ENCODE results near the gene TPCN2.

The TPCN2 gene

DNA sequence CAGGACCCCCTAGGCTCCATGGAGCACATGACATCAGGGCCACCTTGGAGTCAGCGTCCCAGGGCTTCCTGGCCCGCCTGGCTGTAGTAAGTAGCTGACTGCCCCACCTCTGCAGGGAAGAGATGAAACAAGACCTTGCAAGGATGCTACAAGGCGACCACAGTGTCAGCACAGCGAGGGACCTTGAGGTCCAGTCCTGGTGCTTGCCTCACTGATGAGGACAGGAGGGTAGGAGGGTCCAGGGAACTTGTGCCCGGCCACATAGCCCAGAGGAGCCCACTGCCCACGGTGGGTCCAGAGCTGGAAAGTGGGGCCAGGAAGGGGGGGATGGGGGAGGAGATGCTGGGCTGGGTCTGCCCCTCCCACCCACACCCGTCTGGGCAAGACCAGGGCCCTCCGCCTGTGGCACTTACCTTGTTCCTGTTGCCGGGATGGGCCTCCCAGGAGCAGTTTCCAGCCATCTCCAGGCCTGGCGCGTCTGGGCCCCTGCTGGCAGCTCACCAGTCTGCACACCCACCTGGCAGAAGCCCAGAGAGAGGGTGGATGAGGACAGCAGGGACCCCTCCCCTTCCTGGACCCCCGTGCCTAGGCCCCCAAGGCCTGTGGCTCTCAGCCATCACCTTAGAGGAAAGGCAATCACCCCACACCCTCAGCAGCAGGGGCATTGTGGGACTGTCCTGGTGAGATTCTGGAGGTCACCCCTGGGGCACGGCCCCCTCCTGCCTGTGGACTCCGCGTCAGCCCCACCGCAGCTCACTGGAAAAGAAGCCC, 39.1 kb upstream of the TPCN2 start:
- no peak overlapping the region for H2AFZ ChIP-seq (ENCODE audit: low read depth, low read length)
- H4K8ac ChIP-seq (ENCODE audit: low read length), result peak overlapping the region; percentile 10
- peak overlapping the region; percentile 68 for H2BK15ac ChIP-seq (ENCODE audit: low read depth, poor library complexity, severe bottlenecking)
- H3K9ac ChIP-seq (ENCODE audit: low read length), result peak overlapping the region; percentile 90
- H3K18ac ChIP-seq (ENCODE audit: low read depth in 1 of 2, low read length in 2 of 2), result peak overlapping the region; percentile 82 to 92
- H2BK12ac ChIP-seq (ENCODE audit: low read length in 2 of 2), result peak overlapping the region; percentile 79 to 89
- peaks cover 5% of the 10 kb centered on the region for H3K79me1 ChIP-seq (replicated peaks; ENCODE audit: low read length, poor library complexity, severe bottlenecking)
- peaks cover 16 to 32% of the 10 kb centered on the region in 2 experiments for H3K36me3 ChIP-seq (ENCODE audit: control insufficient read depth in 1 of 2, insufficient read depth in 2 of 2, low read depth in 1 of 2, low read length in 2 of 2)
- no peak overlapping the region for H3K4me2 ChIP-seq (ENCODE audit: low read length, poor library complexity, severe bottlenecking)
- peak overlapping the region; percentile 59 for H2BK120ac ChIP-seq (ENCODE audit: low read depth, low read length)
- peak; percentile 10 for DNase-seq
- no peaks in the 10 kb centered on the region for H3K9me3 ChIP-seq (ENCODE audit: control insufficient read depth, low read length)
- H3K23ac ChIP-seq (ENCODE audit: low read length in 2 of 2), result no peak overlapping the region
- H3K4me1 ChIP-seq (ENCODE audit: control insufficient read depth, insufficient read depth, low read depth, low read length), result peaks cover 68% of the 10 kb centered on the region
- whole genome bisulfite sequencing, result 88% methylated on average over 14 of the region's 16 CpGs
- H3K14ac ChIP-seq (ENCODE audit: low read length in 2 of 2), result peak overlapping the region in 1 of 2 experiments; percentile 46
- no peaks in the 10 kb centered on the region for H3K27me3 ChIP-seq (ENCODE audit: control insufficient read depth in 1 of 2, insufficient read depth in 1 of 2, low read length in 2 of 2)
- peak overlapping the region; percentile 72 to 97 for H3K4ac ChIP-seq (ENCODE audit: low read depth in 1 of 2, low read length in 2 of 2)
- no peak overlapping the region for H3K27ac ChIP-seq (ENCODE audit: low read length, poor library complexity, severe bottlenecking)
- no peak overlapping the region for H2BK5ac ChIP-seq (ENCODE audit: low read depth, low read length, poor library complexity, severe bottlenecking)
- H4K91ac ChIP-seq (ENCODE audit: low read length), result peak overlapping the region; percentile 45
- H2AK5ac ChIP-seq (ENCODE audit: low read length, severe bottlenecking), result peak overlapping the region; percentile 49
- H3K4me3 ChIP-seq (ENCODE audit: insufficient read depth in 1 of 2, low read depth in 1 of 2, low read length in 2 of 2), result peak overlapping the region in 1 of 2 experiments; percentile 95

DNA sequence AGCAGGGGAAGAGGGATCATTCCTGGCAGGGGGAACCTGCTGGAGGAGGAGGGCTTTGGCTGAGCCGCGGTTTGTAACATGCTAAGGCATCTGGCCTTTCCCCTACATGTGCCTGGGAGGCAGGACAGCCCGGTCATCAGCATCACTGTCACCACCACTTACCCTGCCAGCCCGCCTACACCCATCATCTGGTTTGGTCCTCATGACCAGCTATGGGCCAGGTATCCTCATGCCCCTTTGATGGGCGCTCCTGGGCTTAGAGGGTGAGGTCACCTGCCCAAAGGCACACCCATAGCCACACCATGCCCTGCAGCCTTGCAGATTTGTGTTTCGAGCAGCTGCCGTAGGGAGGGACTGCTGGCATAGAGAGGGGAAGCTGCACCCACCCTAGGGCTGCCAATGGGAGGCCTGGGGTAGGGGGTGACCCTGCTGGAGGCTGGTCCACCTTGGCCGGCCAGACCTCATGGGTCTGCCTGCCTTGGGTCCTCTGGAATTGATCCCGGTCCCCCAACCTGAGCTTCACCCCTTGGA, 38.3 kb upstream of the TPCN2 start:
- peak; percentile 19 for DNase-seq
- WGBS, result 88% methylated on average over 8 of the region's 9 CpGs
- peak overlapping the region in 1 of 2 experiments; percentile 95 for H3K4me3 ChIP-seq (ENCODE audit: insufficient read depth in 1 of 2, low read depth in 1 of 2, low read length in 2 of 2)
- peak overlapping the region; percentile 33 for H2AK5ac ChIP-seq (ENCODE audit: low read length, severe bottlenecking)
- peak overlapping the region; percentile 90 for H3K9ac ChIP-seq (ENCODE audit: low read length)
- no peaks in the 10 kb centered on the region for H3K9me3 ChIP-seq (ENCODE audit: control insufficient read depth, low read length)
- peak overlapping the region; percentile 69 to 79 for H2BK12ac ChIP-seq (ENCODE audit: low read length in 2 of 2)
- peak overlapping the region; percentile 82 for H4K8ac ChIP-seq (ENCODE audit: low read length)
- peak overlapping the region; percentile 92 for H2BK15ac ChIP-seq (ENCODE audit: low read depth, poor library complexity, severe bottlenecking)
- peaks cover 72% of the 10 kb centered on the region for H3K4me1 ChIP-seq (ENCODE audit: control insufficient read depth, insufficient read depth, low read depth, low read length)
- peaks cover 5% of the 10 kb centered on the region for H3K79me1 ChIP-seq (replicated peaks; ENCODE audit: low read length, poor library complexity, severe bottlenecking)
- H3K27me3 ChIP-seq (ENCODE audit: control insufficient read depth in 1 of 2, insufficient read depth in 1 of 2, low read length in 2 of 2), result no peaks in the 10 kb centered on the region
- H2BK120ac ChIP-seq (ENCODE audit: low read depth, low read length), result peak overlapping the region; percentile 91
- H4K91ac ChIP-seq (ENCODE audit: low read length), result peak overlapping the region; percentile 96
- H3K27ac ChIP-seq (ENCODE audit: low read length, poor library complexity, severe bottlenecking), result no peak overlapping the region
- peak overlapping the region in 1 of 2 experiments; percentile 1 for H3K14ac ChIP-seq (ENCODE audit: low read length in 2 of 2)
- no peak overlapping the region for H2BK5ac ChIP-seq (ENCODE audit: low read depth, low read length, poor library complexity, severe bottlenecking)
- peak overlapping the region in 1 of 2 experiments; percentile 20 for H3K23ac ChIP-seq (ENCODE audit: low read length in 2 of 2)
- no peak overlapping the region for H2AFZ ChIP-seq (ENCODE audit: low read depth, low read length)
- peak overlapping the region; percentile 41 to 82 for H3K18ac ChIP-seq (ENCODE audit: low read depth in 1 of 2, low read length in 2 of 2)
- peak overlapping the region; percentile 12 to 97 for H3K4ac ChIP-seq (ENCODE audit: low read depth in 1 of 2, low read length in 2 of 2)
- H3K4me2 ChIP-seq (ENCODE audit: low read length, poor library complexity, severe bottlenecking), result peak overlapping the region; percentile 43
- H3K36me3 ChIP-seq (ENCODE audit: control insufficient read depth in 1 of 2, insufficient read depth in 2 of 2, low read depth in 1 of 2, low read length in 2 of 2), result peaks cover 8 to 24% of the 10 kb centered on the region in 2 experiments

DNA sequence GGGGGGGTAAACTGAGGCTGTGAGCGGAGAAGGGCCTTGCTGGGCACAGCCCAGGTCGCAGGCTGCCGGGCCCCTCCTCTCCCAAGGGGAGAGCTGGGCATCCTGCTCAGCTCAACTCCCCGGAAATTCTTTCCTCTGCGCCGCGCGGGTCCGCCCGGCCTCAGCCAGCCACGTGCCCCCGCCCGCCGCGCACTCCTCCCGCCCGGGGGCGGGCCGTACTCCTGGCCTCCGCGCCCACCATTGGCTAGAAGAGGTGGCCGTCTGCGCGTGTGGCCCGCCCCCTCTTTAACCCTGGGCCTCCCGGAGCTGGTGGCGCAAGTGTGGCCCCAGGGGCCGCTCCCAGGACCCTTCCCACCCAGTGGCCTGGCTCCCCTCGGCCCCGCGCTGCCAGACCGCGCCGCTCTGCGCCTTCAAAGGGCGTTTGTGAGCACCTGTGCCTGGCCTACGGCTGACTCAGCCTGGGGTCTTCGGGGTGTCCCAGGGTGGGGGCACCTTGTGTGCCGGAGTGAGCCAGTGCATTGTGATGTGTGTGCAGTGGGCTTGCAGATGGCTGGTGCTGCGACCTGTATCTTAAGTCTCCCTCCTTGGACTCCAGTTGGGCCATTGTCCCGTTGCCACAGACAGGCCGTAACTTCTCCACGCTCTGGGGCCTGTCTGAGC, 37.6 kb upstream of the TPCN2 start:
- Histone ChIP-seq H3K14ac (ENCODE audit: low read length in 2 of 2) (no peak overlapping the region), H3K9me3 (ENCODE audit: control insufficient read depth, low read length) (no peaks in the 10 kb centered on the region), H3K18ac (ENCODE audit: low read depth in 1 of 2, low read length in 2 of 2) (peak overlapping the region; percentile 49 to 82), H3K27ac (ENCODE audit: low read length, poor library complexity, severe bottlenecking) (no peak overlapping the region), H2BK5ac (ENCODE audit: low read depth, low read length, poor library complexity, severe bottlenecking) (no peak overlapping the region), H2AFZ (ENCODE audit: low read depth, low read length) (no peak overlapping the region), H3K36me3 (ENCODE audit: control insufficient read depth in 1 of 2, insufficient read depth in 2 of 2, low read depth in 1 of 2, low read length in 2 of 2) (peaks cover 1 to 17% of the 10 kb centered on the region in 2 experiments), H2BK15ac (ENCODE audit: low read depth, poor library complexity, severe bottlenecking) (peak overlapping the region; percentile 92), H3K27me3 (ENCODE audit: control insufficient read depth in 1 of 2, insufficient read depth in 1 of 2, low read length in 2 of 2) (no peaks in the 10 kb centered on the region), H4K91ac (ENCODE audit: low read length) (peak overlapping the region; percentile 96), H3K4me2 (ENCODE audit: low read length, poor library complexity, severe bottlenecking) (peak overlapping the region; percentile 43), H3K4me3 (ENCODE audit: insufficient read depth in 1 of 2, low read depth in 1 of 2, low read length in 2 of 2) (peak overlapping the region in 1 of 2 experiments; percentile 95), H2AK5ac (ENCODE audit: low read length, severe bottlenecking) (peak overlapping the region; percentile 14), H2BK12ac (ENCODE audit: low read length in 2 of 2) (peak overlapping the region; percentile 69 to 79), H3K9ac (ENCODE audit: low read length) (peak overlapping the region; percentile 95), H3K4ac (ENCODE audit: low read depth in 1 of 2, low read length in 2 of 2) (peak overlapping the region; percentile 12 to 97), H2BK120ac (ENCODE audit: low read depth, low read length) (peak overlapping the region; percentile 91), H4K8ac (ENCODE audit: low read length) (peak overlapping the region; percentile 82), H3K79me1 (replicated peaks; ENCODE audit: low read length, poor library complexity, severe bottlenecking) (peaks cover 5% of the 10 kb centered on the region), H3K23ac (ENCODE audit: low read length in 2 of 2) (no peak overlapping the region), H3K4me1 (ENCODE audit: control insufficient read depth, insufficient read depth, low read depth, low read length) (peaks cover 72% of the 10 kb centered on the region)
- WGBS, result 17% methylated on average over 40 of the region's 43 CpGs
- peak; percentile 78 for DNase-seq
